Fibroblast of pulmonary artery (primary cell): ENCODE results near the gene MTA3.

Source experiments
- DNase-seq: peaks from one replicate; pipeline ENCODE4 v3.0.0-alpha.2; 2010; ENCODE audit warnings: low read depth
- H3K4me3 ChIP-seq: replicated peaks from 2 replicates; pipeline ENCODE4 v1.5.1; 2011; ENCODE audit warnings: low read depth, mild to moderate bottlenecking, control low read depth, low read length, moderate library complexity
- CTCF ChIP-seq: IDR thresholded peaks from 2 replicates; pipeline ENCODE4 v1.5.1; 2011; ENCODE audit warnings: mild to moderate bottlenecking, control low read depth, low read length, inconsistent platforms; ENCODE audit errors: missing control alignments

Gene MTA3

DNA sequence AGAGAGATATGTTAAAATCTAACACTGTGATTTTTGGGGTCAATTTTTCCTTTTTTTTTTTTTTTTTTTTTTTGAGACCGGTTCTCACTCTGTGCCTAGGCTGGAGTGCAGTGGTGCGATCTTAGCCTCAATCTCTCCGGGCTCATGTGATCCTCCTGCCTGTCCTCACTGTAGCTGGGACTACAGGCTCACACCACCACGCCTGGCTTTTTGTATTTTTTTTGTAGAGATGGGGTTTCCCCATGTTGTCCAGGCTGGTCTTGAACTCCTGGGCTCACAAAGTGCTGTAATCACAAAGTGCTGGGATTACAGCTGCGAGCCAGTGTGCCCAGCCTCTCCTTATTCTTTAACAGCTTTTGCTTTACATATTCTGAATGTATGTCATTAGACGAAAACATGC is 226.8 kb downstream of the MTA3 start:
- no peak overlapping the region for H3K4me3 ChIP-seq
- no peak for TF ChIP-seq CTCF
- DNase-seq = no peak

DNA sequence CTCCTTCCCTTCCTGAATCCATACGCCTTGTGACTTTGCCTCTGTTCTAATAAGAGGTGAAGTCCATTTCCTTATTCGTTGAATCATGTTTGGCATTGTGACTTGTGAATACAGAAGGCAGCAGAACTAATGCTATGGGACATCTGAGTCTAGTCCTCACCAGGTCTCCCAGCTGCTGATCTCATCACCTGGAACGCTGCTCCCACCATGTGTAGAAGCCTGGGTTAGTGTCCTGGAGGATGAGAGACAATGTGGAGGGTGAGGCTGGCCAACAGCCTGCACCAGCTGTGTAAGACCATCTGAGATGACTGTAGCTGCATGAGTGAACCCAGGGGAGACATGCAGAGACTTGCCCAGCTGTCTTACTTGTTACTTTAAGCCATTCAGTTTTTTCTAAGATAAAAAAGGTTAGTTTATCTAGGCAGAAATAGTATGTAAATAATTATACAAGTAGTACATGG is 227.4 kb downstream of the MTA3 start:
- TF ChIP-seq CTCF = no peak
- no peak overlapping the region for H3K4me3 ChIP-seq
- DNase-seq = no peak

GRCh38 chr2:42796427-42797248 is 228.2 kb downstream of the MTA3 start:
- TF ChIP-seq CTCF = no peak
- no peak overlapping the region for H3K4me3 ChIP-seq
- no peak for DNase-seq

- no peak overlapping the region for H3K4me3 ChIP-seq
- no peak for TF ChIP-seq CTCF
- DNase-seq = no peak
Observed at GRCh38 chr2:42797281-42797680, 228.8 kb downstream of the MTA3 start.

GRCh38 chr2:42799881-42800280 is 231.4 kb downstream of the MTA3 start:
- DNase-seq = no peak
- no peak overlapping the region for H3K4me3 ChIP-seq
- no peak for TF ChIP-seq CTCF

GRCh38 chr2:42800461-42800962 is 232.1 kb downstream of the MTA3 start:
- TF ChIP-seq CTCF = no peak
- no peak for DNase-seq

DNA sequence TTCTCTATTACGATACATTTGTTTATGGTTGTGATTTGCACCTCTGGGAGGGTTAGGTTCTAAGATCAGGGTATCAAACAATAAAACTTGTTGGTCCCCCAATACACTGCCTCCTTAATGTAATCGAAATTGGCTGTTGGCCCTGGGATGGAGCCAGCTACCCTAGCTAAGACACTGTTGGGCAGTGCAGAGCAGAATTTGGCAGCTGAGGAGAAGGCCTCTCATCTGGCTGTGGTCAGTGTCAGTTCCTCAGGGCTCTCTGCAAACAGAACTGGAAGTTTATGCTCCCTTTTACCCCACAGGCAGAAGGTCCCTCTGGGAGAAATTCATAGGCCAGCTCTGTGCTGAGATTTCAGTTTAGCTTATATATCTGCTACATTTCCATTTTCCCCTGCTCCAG is 232.5 kb downstream of the MTA3 start:
- no peak for TF ChIP-seq CTCF
- no peak overlapping the region for H3K4me3 ChIP-seq
- no peak for DNase-seq

More at GRCh38 chr2:42800461-42800962, 232.1 kb downstream of the MTA3 start:
- H3K4me3 ChIP-seq = no peak overlapping the region
